Measurements from ENCODE around the gene VAMP7. TPM values are rescaled to one million over a fixed set of nuclear protein-coding genes. Genes with fewer than 3 reads are reported as not detected.

Gene VAMP7
- total and polyA plus RNA-seq, 9 of the 15 experiments (the other 6 are each of a cell fraction or from before 2014, with no cell fraction given): 38.4 to 100 (median 67.7) TPM

GRCh38 chrX:155881158-155881993, at the start of gene VAMP7 (continued):
- no peak for TF ChIP-seq KLF1 (tag; IDR thresholded peaks at IDR 0.05)
- TF ChIP-seq CBFA2T3 (IDR thresholded peaks at IDR 0.05): no peak
- TF ChIP-seq, protein P1, sequence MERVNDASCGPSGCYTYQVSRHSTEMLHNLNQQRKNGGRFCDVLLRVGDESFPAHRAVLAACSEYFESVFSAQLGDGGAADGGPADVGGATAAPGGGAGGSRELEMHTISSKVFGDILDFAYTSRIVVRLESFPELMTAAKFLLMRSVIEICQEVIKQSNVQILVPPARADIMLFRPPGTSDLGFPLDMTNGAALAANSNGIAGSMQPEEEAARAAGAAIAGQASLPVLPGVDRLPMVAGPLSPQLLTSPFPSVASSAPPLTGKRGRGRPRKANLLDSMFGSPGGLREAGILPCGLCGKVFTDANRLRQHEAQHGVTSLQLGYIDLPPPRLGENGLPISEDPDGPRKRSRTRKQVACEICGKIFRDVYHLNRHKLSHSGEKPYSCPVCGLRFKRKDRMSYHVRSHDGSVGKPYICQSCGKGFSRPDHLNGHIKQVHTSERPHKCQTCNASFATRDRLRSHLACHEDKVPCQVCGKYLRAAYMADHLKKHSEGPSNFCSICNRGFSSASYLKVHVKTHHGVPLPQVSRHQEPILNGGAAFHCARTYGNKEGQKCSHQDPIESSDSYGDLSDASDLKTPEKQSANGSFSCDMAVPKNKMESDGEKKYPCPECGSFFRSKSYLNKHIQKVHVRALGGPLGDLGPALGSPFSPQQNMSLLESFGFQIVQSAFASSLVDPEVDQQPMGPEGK (CRISPR knock-in tag; IDR thresholded peaks at IDR 0.05; ENCODE audit: borderline replicate concordance): no peak
- TF ChIP-seq CAMTA2 (CRISPR knock-in tag; conservative IDR thresholded peaks at IDR 0.05): no peak
- peak; percentile 86 for TF ChIP-seq ETS1 (conservative IDR thresholded peaks at IDR 0.05; ENCODE audit: control insufficient read depth, low read depth, low read length)
- TF ChIP-seq NFYB (IDR thresholded peaks at IDR 0.05; ENCODE audit: extremely low read depth, insufficient read length): peak; percentile 44
- TF ChIP-seq MTA3 (IDR thresholded peaks at IDR 0.05; ENCODE audit: borderline replicate concordance): peak; percentile 56; the same call in 1 of the 2 replicates
- TF ChIP-seq RUNX1 (IDR thresholded peaks at IDR 0.05; ENCODE audit: low read depth): no peak
- no peak for TF ChIP-seq ZNF668 (CRISPR knock-in tag; IDR thresholded peaks at IDR 0.05)
- TF ChIP-seq, protein P2, sequence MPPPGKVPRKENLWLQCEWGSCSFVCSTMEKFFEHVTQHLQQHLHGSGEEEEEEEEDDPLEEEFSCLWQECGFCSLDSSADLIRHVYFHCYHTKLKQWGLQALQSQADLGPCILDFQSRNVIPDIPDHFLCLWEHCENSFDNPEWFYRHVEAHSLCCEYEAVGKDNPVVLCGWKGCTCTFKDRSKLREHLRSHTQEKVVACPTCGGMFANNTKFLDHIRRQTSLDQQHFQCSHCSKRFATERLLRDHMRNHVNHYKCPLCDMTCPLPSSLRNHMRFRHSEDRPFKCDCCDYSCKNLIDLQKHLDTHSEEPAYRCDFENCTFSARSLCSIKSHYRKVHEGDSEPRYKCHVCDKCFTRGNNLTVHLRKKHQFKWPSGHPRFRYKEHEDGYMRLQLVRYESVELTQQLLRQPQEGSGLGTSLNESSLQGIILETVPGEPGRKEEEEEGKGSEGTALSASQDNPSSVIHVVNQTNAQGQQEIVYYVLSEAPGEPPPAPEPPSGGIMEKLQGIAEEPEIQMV (tag; conservative IDR thresholded peaks at IDR 0.05; ENCODE audit: low read depth): 0 out of 2 replicates have a peak, but pooled peaks have one; percentile 9
- TF ChIP-seq HCFC1 (IDR thresholded peaks at IDR 0.05; ENCODE audit: low read depth, low read length): peak; percentile 97
- no peak; a peak in 1 of 4 replicates for TF ChIP-seq TRIM24 (IDR thresholded peaks at IDR 0.05)
- TF ChIP-seq MAFF (IDR thresholded peaks at IDR 0.05; ENCODE audit: low read length): no peak
- 0 out of 2 replicates have a peak, but pooled peaks have one; percentile 34 for TF ChIP-seq KAT7 (CRISPR knock-in tag; IDR thresholded peaks at IDR 0.05; ENCODE audit: borderline replicate concordance)
- no peak for TF ChIP-seq HDGF (IDR thresholded peaks at IDR 0.05)
- 0 out of 2 replicates have a peak, but pooled peaks have one; percentile 49 for TF ChIP-seq ZNF740 (CRISPR knock-in tag; IDR thresholded peaks at IDR 0.05)
- TF ChIP-seq ZNF740 (tag; IDR thresholded peaks at IDR 0.05): no peak
- TF ChIP-seq EHMT2 (IDR thresholded peaks at IDR 0.05): no peak
- no peak for TF ChIP-seq SLC30A9 (CRISPR knock-in tag; IDR thresholded peaks at IDR 0.05)
- TF ChIP-seq DDX20 (tag; IDR thresholded peaks at IDR 0.05; ENCODE audit: low read depth): no peak
- 0 out of 2 replicates have a peak, but pooled peaks have one; percentile 42 for TF ChIP-seq MXI1 (IDR thresholded peaks at IDR 0.05; ENCODE audit: low read depth, low read length)
- TF ChIP-seq TAF7 (tag; IDR thresholded peaks at IDR 0.05): peak; percentile 78
